HG03045 (cell line): ENCODE data around the gene C10orf88.
"Not testable (repeated sequence)": the region's sequence is repeated elsewhere in the genome, so short reads cannot be mapped to it uniquely, and the experiment has no call there.

Source experiments
- ATAC-seq: cut with Tn5 transposase; IDR thresholded peaks from one replicate; pipeline ENCODE4 v1.9.1; 2021; ENCODE audit warnings: mild to moderate bottlenecking, moderate library complexity; ENCODE audit not compliant: unreplicated experiment

C10orf88 gene

GRCh38 chr10:122966879-122967278 lies 12.9 kb upstream of the C10orf88 start:
- no peak for ATAC-seq

GRCh38 chr10:122962405-122962804 lies 8.4 kb upstream of the C10orf88 start:
- ATAC-seq, result no peak

GRCh38 chr10:122957474-122957873 lies 3.4 kb upstream of the C10orf88 start:
- no peak for ATAC-seq

- no peak for ATAC-seq
Measured at GRCh38 chr10:122955892-122956291, 1.9 kb upstream of the C10orf88 start.

- ATAC-seq, result no peak
Measured at GRCh38 chr10:122954731-122955050, 664 bp upstream of the C10orf88 start.

- no peak for ATAC-seq
Measured at GRCh38 chr10:122949296-122949695, 4.7 kb downstream of the C10orf88 start.

- ATAC-seq, result no peak
Measured at GRCh38 chr10:122939856-122940543, 14.0 kb downstream of the C10orf88 start.

GRCh38 chr10:122939133-122939855 lies 14.7 kb downstream of the C10orf88 start:
- no peak for ATAC-seq

- no peak for ATAC-seq
Measured at GRCh38 chr10:122931088-122931906, 22.7 kb downstream of the C10orf88 start.

- ATAC-seq, result no peak
Measured at GRCh38 chr10:122930140-122930539, 23.9 kb downstream of the C10orf88 start.

- no peak for ATAC-seq
Measured at GRCh38 chr10:122915700-122916099, 38.3 kb downstream of the C10orf88 start.

GRCh38 chr10:122911889-122912484 lies 42.0 kb downstream of the C10orf88 start:
- no peak for ATAC-seq

- no peak for ATAC-seq
Measured at GRCh38 chr10:122910310-122910709, 43.7 kb downstream of the C10orf88 start, which contains the start of gene FAM24A. TSS of gene FAM24A (plus strand) at chr10:122910610. CDS start at chr10:122911635, 1,025 bp downstream.

- not testable (repeated sequence) for ATAC-seq
Measured at GRCh38 chr10:122903861-122904260, 50.2 kb downstream of the C10orf88 start.

GRCh38 chr10:122894261-122894944 lies 59.6 kb downstream of the C10orf88 start:
- ATAC-seq, result no peak

GRCh38 chr10:122884166-122884565 lies 69.9 kb downstream of the C10orf88 start:
- ATAC-seq, result no peak

- no peak for ATAC-seq
Measured at GRCh38 chr10:122882766-122883165, 71.3 kb downstream of the C10orf88 start.
